GM23338 (cell line): ENCODE measurements around the gene IGSF5. TPM values are rescaled to one million over a fixed set of nuclear protein-coding genes. Genes with fewer than 3 reads are reported as not detected.

Experiments
- ATAC-seq: fragments of 200-7000 bp; cut with Tn5 transposase; 3 replicates; pipeline ENCODE4 v1.9.1; 2020
- DNase-seq: peaks from one replicate; pipeline ENCODE4 v3.0.0-alpha.2; 2015; ENCODE audit warnings: low spot score
- H2AFZ ChIP-seq: fragments of 200-600 bp; sonication (generic); 2 replicates; pipeline ENCODE4 v1.8.0; 2016; ENCODE audit warnings: antibody characterized with exemption, mild to moderate bottlenecking, moderate library complexity
- H3F3A ChIP-seq: fragments of 200-600 bp; sonication (generic); replicated peaks from 2 replicates; pipeline ENCODE4 v1.8.0; 2017; ENCODE audit warnings: antibody characterized with exemption, mixed run types, low read depth
- H3K27ac ChIP-seq: fragments of 200-600 bp; sonication (generic); 2 replicates; pipeline ENCODE4 v1.6.1; 2016; ENCODE audit warnings: low read depth
- H3K27me3 ChIP-seq: fragments of 200-600 bp; sonication (generic); 2 replicates; pipeline ENCODE4 v1.8.0; 2016; ENCODE audit warnings: mild to moderate bottlenecking, mixed run types, moderate library complexity; ENCODE audit not compliant: insufficient read depth
- H3K36me3 ChIP-seq: fragments of 200-600 bp; sonication (generic); 2 replicates; pipeline ENCODE4 v1.8.0; 2016; ENCODE audit warnings: mild to moderate bottlenecking; ENCODE audit not compliant: insufficient read depth
- H3K4me1 ChIP-seq: fragments of 200-600 bp; sonication (generic); 2 replicates; pipeline ENCODE4 v1.8.0; 2016; ENCODE audit warnings: mild to moderate bottlenecking, moderate library complexity; ENCODE audit not compliant: insufficient read depth
- H3K4me2 ChIP-seq: fragments of 200-600 bp; sonication (generic); 2 replicates; pipeline ENCODE4 v1.7.1; 2017; ENCODE audit warnings: mixed run types
- H3K4me3 ChIP-seq: fragments of 200-600 bp; sonication (generic); 2 replicates; pipeline ENCODE4 v1.6.1; 2016; ENCODE audit warnings: mixed run types
- H3K79me2 ChIP-seq: fragments of 200-600 bp; sonication (generic); replicated peaks from 2 replicates; pipeline ENCODE4 v1.8.0; 2017; ENCODE audit warnings: mild to moderate bottlenecking; ENCODE audit not compliant: insufficient read depth
- H3K9me2 ChIP-seq: fragments of 200-600 bp; sonication (generic); 2 replicates; pipeline ENCODE4 v1.8.0; 2017; ENCODE audit not compliant: insufficient read depth
- H4K20me1 ChIP-seq: fragments of 200-600 bp; sonication (generic); replicated peaks from 2 replicates; pipeline ENCODE4 v1.8.0; 2017; ENCODE audit warnings: mild to moderate bottlenecking; ENCODE audit not compliant: insufficient read depth
- H3K27ac Mint-ChIP-seq: 2 replicates; pipeline ENCODE4 v1.8.0; 2020; ENCODE audit warnings: inconsistent platforms, mild to moderate bottlenecking, moderate library complexity, mixed read lengths
- H3K27me3 Mint-ChIP-seq: 3 replicates; pipeline ENCODE4 v1.8.0; 2022; ENCODE audit warnings: low read depth, mild to moderate bottlenecking, moderate library complexity, mixed read lengths, inconsistent platforms; ENCODE audit not compliant: insufficient read depth, poor library complexity
- H3K36me3 Mint-ChIP-seq: 3 replicates; pipeline ENCODE4 v1.8.0; 2021; ENCODE audit warnings: low read depth, mild to moderate bottlenecking, inconsistent platforms, moderate library complexity, mixed read lengths
- H3K4me1 Mint-ChIP-seq: 3 replicates; pipeline ENCODE4 v1.8.0; 2020; ENCODE audit warnings: mild to moderate bottlenecking, inconsistent platforms, mixed read lengths
- H3K4me3 Mint-ChIP-seq: 3 replicates; pipeline ENCODE4 v1.8.0; 2021; ENCODE audit warnings: moderate library complexity, mild to moderate bottlenecking, inconsistent platforms, mixed read lengths
- H3K9me3 Mint-ChIP-seq: 3 replicates; pipeline ENCODE4 v1.8.0; 2020; ENCODE audit warnings: moderate library complexity, mild to moderate bottlenecking, inconsistent platforms, mixed read lengths
- CREB1 ChIP-seq: fragments of 250-450 bp; sonication (Bioruptor Pico); IDR thresholded peaks from 2 replicates; pipeline ENCODE4 v1.5.0; 2020; ENCODE audit warnings: low read depth, mild to moderate bottlenecking, moderate library complexity
- CTCF ChIP-seq, 2 experiments: fragments of 200-600 bp in 1 of 2; sonication (generic) in 1 of 2; conservative IDR thresholded peaks; 2 replicates each; pipeline versions ENCODE4 v1.5.1 to v1.6.1; 2016 to 2017; ENCODE audit warnings: antibody characterized with exemption in 2 of 2, low read depth in 2 of 2, mild to moderate bottlenecking in 2 of 2, moderate library complexity in 1 of 2
- ETS1 ChIP-seq: IDR thresholded peaks from 2 replicates; pipeline ENCODE4 v1.6.1; 2016; ENCODE audit warnings: antibody characterized with exemption
- EZH2 ChIP-seq: fragments of 200-600 bp; sonication (generic); IDR thresholded peaks from one replicate; pipeline ENCODE4 v1.8.0; 2017; ENCODE audit warnings: antibody characterized with exemption, mild to moderate bottlenecking, low read depth; ENCODE audit not compliant: unreplicated experiment
- POLR2AphosphoS5 ChIP-seq: IDR thresholded peaks from 2 replicates; pipeline ENCODE4 v1.6.1; 2016; ENCODE audit warnings: antibody characterized with exemption, low read depth
- REST ChIP-seq: IDR thresholded peaks from one replicate; pipeline ENCODE4 v1.6.1; 2018; ENCODE audit warnings: antibody characterized with exemption; ENCODE audit not compliant: unreplicated experiment
- STAT1 ChIP-seq: IDR thresholded peaks from one replicate; pipeline ENCODE4 v1.6.1; 2016; ENCODE audit warnings: antibody characterized with exemption; ENCODE audit not compliant: unreplicated experiment
- polyA plus RNA-seq: library from polyadenylated mRNA; unstranded; fragments of >200 nt; fragmentation: Nextera tagmentation; extraction: Ambion mirVana; gene quantifications from 2 replicates; pipeline ENCODE4 v1.2.1, GENCODE V29; 2016
- total RNA-seq: library from RNA; depleted of rRNA; stranded (reverse); fragments of >200 nt; shearing (Covaris generic); gene quantifications from 2 replicates; pipeline ENCODE4 v1.2.3, GENCODE V29; 2014
- TF ChIP-seq, protein P1 (sequence below): fragments of 250-450 bp; sonication (Bioruptor Pico); IDR thresholded peaks from 2 replicates; pipeline ENCODE4 v1.5.0; 2020; ENCODE audit warnings: mild to moderate bottlenecking, moderate library complexity

IGSF5 gene
- total and polyA plus RNA-seq, 2 experiments from 2014 or later, result 4.4 to 10.1 TPM

GRCh38 chr21:39843483-39843882 is 98.5 kb downstream of the IGSF5 start:
- no peaks in the 10 kb centered on the region for H3F3A ChIP-seq
- no peak overlapping the region for H3K4me3 Mint-ChIP-seq
- no peak overlapping the region for H3K27ac ChIP-seq
- no peak overlapping the region for H2AFZ ChIP-seq
- TF ChIP-seq CREB1 (no peak), POLR2AphosphoS5 (no peak), EZH2 (no peak), REST (no peak), STAT1 (no peak), CTCF (conservative IDR thresholded peaks at IDR 0.05; ENCODE audit: low read depth in 2 of 2) (no peak), ETS1 (no peak)
- TF ChIP-seq, protein P1, sequence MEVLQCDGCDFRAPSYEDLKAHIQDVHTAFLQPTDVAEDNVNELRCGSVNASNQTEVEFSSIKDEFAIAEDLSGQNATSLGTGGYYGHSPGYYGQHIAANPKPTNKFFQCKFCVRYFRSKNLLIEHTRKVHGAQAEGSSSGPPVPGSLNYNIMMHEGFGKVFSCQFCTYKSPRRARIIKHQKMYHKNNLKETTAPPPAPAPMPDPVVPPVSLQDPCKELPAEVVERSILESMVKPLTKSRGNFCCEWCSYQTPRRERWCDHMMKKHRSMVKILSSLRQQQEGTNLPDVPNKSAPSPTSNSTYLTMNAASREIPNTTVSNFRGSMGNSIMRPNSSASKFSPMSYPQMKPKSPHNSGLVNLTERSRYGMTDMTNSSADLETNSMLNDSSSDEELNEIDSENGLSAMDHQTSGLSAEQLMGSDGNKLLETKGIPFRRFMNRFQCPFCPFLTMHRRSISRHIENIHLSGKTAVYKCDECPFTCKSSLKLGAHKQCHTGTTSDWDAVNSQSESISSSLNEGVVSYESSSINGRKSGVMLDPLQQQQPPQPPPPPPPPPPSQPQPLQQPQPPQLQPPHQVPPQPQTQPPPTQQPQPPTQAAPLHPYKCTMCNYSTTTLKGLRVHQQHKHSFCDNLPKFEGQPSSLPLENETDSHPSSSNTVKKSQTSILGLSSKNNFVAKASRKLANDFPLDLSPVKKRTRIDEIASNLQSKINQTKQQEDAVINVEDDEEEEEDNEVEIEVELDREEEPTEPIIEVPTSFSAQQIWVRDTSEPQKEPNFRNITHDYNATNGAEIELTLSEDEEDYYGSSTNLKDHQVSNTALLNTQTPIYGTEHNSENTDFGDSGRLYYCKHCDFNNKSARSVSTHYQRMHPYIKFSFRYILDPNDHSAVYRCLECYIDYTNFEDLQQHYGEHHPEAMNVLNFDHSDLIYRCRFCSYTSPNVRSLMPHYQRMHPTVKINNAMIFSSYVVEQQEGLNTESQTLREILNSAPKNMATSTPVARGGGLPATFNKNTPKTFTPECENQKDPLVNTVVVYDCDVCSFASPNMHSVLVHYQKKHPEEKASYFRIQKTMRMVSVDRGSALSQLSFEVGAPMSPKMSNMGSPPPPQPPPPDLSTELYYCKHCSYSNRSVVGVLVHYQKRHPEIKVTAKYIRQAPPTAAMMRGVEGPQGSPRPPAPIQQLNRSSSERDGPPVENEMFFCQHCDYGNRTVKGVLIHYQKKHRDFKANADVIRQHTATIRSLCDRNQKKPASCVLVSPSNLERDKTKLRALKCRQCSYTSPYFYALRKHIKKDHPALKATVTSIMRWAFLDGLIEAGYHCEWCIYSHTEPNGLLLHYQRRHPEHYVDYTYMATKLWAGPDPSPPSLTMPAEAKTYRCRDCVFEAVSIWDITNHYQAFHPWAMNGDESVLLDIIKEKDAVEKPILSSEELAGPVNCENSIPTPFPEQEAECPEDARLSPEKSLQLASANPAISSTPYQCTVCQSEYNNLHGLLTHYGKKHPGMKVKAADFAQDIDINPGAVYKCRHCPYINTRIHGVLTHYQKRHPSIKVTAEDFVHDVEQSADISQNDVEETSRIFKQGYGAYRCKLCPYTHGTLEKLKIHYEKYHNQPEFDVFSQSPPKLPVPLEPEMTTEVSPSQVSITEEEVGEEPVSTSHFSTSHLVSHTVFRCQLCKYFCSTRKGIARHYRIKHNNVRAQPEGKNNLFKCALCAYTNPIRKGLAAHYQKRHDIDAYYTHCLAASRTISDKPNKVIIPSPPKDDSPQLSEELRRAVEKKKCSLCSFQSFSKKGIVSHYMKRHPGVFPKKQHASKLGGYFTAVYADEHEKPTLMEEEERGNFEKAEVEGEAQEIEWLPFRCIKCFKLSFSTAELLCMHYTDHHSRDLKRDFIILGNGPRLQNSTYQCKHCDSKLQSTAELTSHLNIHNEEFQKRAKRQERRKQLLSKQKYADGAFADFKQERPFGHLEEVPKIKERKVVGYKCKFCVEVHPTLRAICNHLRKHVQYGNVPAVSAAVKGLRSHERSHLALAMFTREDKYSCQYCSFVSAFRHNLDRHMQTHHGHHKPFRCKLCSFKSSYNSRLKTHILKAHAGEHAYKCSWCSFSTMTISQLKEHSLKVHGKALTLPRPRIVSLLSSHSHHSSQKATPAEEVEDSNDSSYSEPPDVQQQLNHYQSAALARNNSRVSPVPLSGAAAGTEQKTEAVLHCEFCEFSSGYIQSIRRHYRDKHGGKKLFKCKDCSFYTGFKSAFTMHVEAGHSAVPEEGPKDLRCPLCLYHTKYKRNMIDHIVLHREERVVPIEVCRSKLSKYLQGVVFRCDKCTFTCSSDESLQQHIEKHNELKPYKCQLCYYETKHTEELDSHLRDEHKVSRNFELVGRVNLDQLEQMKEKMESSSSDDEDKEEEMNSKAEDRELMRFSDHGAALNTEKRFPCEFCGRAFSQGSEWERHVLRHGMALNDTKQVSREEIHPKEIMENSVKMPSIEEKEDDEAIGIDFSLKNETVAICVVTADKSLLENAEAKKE (CRISPR knock-in tag), result no peak
- no peaks in the 10 kb centered on the region for H3K79me2 ChIP-seq
- ATAC-seq (no peak), DNase-seq (no peak)
- H3K4me1 ChIP-seq, result peaks cover 5% of the 10 kb centered on the region; the same call in 1 of the 2 replicates
- no peak overlapping the region for H3K27ac Mint-ChIP-seq
- H3K4me1 Mint-ChIP-seq, result peaks cover 14% of the 10 kb centered on the region
- no peak overlapping the region for H3K4me3 ChIP-seq
- H3K27me3 Mint-ChIP-seq, result no peaks in the 10 kb centered on the region
- no peaks in the 10 kb centered on the region; the same call in 2 of the 3 replicates for H3K9me3 Mint-ChIP-seq
- H3K9me2 ChIP-seq, result peaks cover 22% of the 10 kb centered on the region; the same call in 1 of the 2 replicates
- H3K27me3 ChIP-seq, result no peaks in the 10 kb centered on the region
- H3K36me3 Mint-ChIP-seq, result no peaks in the 10 kb centered on the region; the same call in 2 of the 3 replicates
- H4K20me1 ChIP-seq, result no peaks in the 10 kb centered on the region
- no peak overlapping the region for H3K4me2 ChIP-seq
- no peaks in the 10 kb centered on the region for H3K36me3 ChIP-seq
